Natural killer cell (primary cell): ENCODE measurements around the gene MATN1. TPM values are rescaled to one million over a fixed set of nuclear protein-coding genes. Genes with fewer than 3 reads are reported as not detected.

ENCODE experiments used
- ATAC-seq, 3 donors: fragments of 150-1000 bp in 2 of 3; fragments of 200-7000 bp in 1 of 3; cut with Tn5 transposase; 1 replicate in 1 of 3; 2 replicates in 2 of 3; pipeline ENCODE4 v1.10.0; 2021; ENCODE audit warnings: mild to moderate bottlenecking in 2 of 3, moderate library complexity in 2 of 3
- DNase-seq, 2 donors: peaks; one replicate each; pipeline versions ENCODE4 v3.0.0 to v3.0.0-alpha.2; 2013 to 2021; ENCODE audit warnings: mixed read lengths in 1 of 2
- H3K27ac ChIP-seq: one replicate; pipeline ENCODE4 v1.5.1; 2013; ENCODE audit warnings: mild to moderate bottlenecking, low read length
- H3K27me3 ChIP-seq: one replicate; pipeline ENCODE4 v1.6.1; 2013; ENCODE audit warnings: low read length; ENCODE audit not compliant: control insufficient read depth, insufficient read depth
- H3K36me3 ChIP-seq: one replicate; pipeline ENCODE4 v1.6.1; 2013; ENCODE audit warnings: low read length; ENCODE audit not compliant: control insufficient read depth, insufficient read depth
- H3K4me1 ChIP-seq: one replicate; pipeline ENCODE4 v1.6.1; 2013; ENCODE audit warnings: low read length; ENCODE audit not compliant: control insufficient read depth, insufficient read depth
- H3K4me3 ChIP-seq: one replicate; pipeline ENCODE4 v1.5.1; 2013; ENCODE audit warnings: low read length
- H3K9me3 ChIP-seq: one replicate; pipeline ENCODE4 v1.6.1; 2013; ENCODE audit warnings: low read length; ENCODE audit not compliant: control insufficient read depth, insufficient read depth
- H3K27ac Mint-ChIP-seq, 2 donors: one replicate each; pipeline ENCODE4 v1.8.0; 2022; ENCODE audit warnings: mild to moderate bottlenecking in 2 of 2, mixed read lengths in 2 of 2, moderate library complexity in 1 of 2
- H3K27me3 Mint-ChIP-seq, 2 donors: one replicate each; pipeline ENCODE4 v1.8.0; 2022; ENCODE audit warnings: low read depth in 2 of 2, mixed read lengths in 2 of 2
- H3K36me3 Mint-ChIP-seq: one replicate; pipeline ENCODE4 v1.8.0; 2022; ENCODE audit warnings: mixed read lengths
- H3K4me1 Mint-ChIP-seq, 2 donors: one replicate each; pipeline ENCODE4 v1.8.0; 2022; ENCODE audit warnings: mixed read lengths in 2 of 2
- H3K4me3 Mint-ChIP-seq: one replicate; pipeline ENCODE4 v1.8.0; 2022; ENCODE audit warnings: mild to moderate bottlenecking, moderate library complexity, mixed read lengths
- H3K9me3 Mint-ChIP-seq, 2 donors: one replicate each; pipeline ENCODE4 v1.8.0; 2022; ENCODE audit warnings: mixed read lengths in 2 of 2
- CTCF ChIP-seq: fragments of 200-600 bp; IDR thresholded peaks from one replicate; pipeline ENCODE4 v1.8.0; 2022; ENCODE audit warnings: antibody characterized with exemption
- WGBS: methylation state at CpG from one replicate; pipeline ENCODE4 v1.1.7; 2013; ENCODE audit warnings: missing lambda C conversion rate; ENCODE audit not compliant: insufficient coverage; 5-methylcytosine and 5-hydroxymethylcytosine counted together
- intact Hi-C: fragments of 100-400 bp; cut with micrococcal nuclease; formaldehyde crosslinking; loops from one replicate; pipeline ENCODE4 v1.14.2; 2022
- total RNA-seq, 4 donors: library from RNA; stranded (reverse); fragments of 120-200 nt in 1 of 4; gene quantifications; one replicate each; pipeline versions ENCODE4 v1.2.3 to v1.2.4, GENCODE V29; 2013 to 2022

The MATN1 gene
- total RNA-seq, 3 donors from 2014 or later (not counting 1 experiment from before 2014, with no cell fraction given) = 0.93 to 1.7 (median 1.2) TPM

DNA sequence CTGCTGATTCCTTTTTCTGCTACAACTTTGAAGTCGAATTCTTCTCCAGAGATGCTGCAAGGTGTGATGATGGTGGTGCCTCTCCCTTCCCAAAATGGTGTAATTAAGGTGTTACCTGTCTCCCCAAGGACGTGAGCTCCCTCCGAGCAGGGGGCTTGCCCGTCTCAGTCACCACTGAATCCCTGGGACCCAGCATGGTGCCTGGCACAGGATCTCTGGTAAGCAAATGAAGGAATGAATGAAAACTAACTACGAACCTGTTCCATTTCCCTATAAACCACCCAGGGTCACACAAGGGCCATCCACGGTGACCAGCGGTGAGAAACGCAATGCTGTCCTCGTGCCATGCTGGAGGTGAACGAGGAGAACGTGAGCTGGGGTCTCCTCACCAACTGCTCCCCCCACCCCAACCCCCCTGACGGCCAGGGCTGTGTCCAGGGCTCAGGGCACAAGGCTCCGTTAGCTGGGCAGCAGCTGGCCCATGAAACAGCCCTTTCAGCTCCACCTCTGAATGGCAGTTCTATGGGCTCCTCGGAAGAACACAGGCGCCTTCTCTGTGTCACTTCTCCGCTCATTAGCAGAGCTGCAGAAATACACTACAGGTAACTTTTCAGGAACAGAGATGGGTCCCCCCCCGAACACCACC, 2.2 kb upstream of the MATN1 start:
- no peak overlapping the region for H3K27ac Mint-ChIP-seq
- DNase-seq (no peak), ATAC-seq (no peak)
- H3K36me3 Mint-ChIP-seq = no peaks in the 10 kb centered on the region
- intact Hi-C loops = no loop called here
- TF ChIP-seq CTCF = no peak
- Histone ChIP-seq H3K9me3 (no peaks in the 10 kb centered on the region), H3K4me3 (no peak overlapping the region), H3K27me3 (no peaks in the 10 kb centered on the region), H3K4me1 (peaks cover 34% of the 10 kb centered on the region), H3K36me3 (peaks cover 5% of the 10 kb centered on the region), H3K27ac (no peak overlapping the region)
- peaks cover 21 to 29% of the 10 kb centered on the region in 2 donors for H3K4me1 Mint-ChIP-seq
- 94% methylated on average over 17 of the region's 17 CpGs for WGBS
- no peaks in the 10 kb centered on the region for H3K9me3 Mint-ChIP-seq
- no peaks in the 10 kb centered on the region for H3K27me3 Mint-ChIP-seq
- H3K4me3 Mint-ChIP-seq = no peak overlapping the region

DNA sequence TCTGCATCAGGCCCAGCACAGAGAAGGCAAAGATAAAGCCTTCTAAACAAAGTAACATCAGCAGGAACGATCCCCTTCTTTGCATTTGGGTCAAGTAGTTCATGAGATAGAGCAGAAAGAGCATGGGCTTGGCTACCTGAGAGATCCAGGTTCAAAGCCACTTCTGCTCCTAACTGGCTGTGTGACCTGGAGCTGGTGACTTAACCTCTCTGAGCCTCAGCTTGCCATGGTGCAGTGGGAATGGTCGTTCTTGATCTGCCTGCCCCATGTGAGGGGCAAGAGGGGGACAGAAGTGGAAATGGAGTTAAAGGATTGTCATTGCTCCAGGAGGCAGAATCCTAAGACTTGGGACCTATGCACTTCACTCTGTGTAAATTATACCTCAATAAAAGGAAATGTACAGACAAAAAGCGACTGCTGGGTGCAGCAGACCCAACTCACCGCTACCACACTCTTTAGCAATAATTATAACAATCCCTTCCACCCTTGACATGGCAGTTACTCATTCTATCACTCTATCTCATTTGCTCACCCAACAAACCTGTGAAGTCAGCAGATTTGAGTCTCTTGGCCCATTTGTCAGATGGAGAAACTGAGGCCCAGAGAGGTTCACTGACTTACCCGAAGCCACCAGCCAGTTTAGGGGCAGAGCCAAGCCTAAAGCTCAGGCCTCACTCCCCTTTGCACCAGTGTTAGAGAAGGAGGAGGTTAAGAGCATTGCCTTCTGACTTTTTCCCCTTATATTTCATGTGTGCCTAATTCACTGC, 1.5 kb upstream of the MATN1 start:
- intact Hi-C loops = no loop called here
- Histone ChIP-seq H3K27me3 (no peaks in the 10 kb centered on the region), H3K4me3 (no peak overlapping the region), H3K27ac (no peak overlapping the region), H3K36me3 (peaks cover 5% of the 10 kb centered on the region), H3K9me3 (no peaks in the 10 kb centered on the region), H3K4me1 (peaks cover 34% of the 10 kb centered on the region)
- DNase-seq (no peak), ATAC-seq (no peak)
- TF ChIP-seq CTCF = no peak
- Mint-ChIP-seq H3K27ac (no peak overlapping the region), H3K36me3 (no peaks in the 10 kb centered on the region), H3K4me3 (no peak overlapping the region), H3K4me1 (peaks cover 14 to 22% of the 10 kb centered on the region in 2 donors), H3K9me3 (no peaks in the 10 kb centered on the region), H3K27me3 (no peaks in the 10 kb centered on the region)
- 89% methylated on average over 5 of the region's 5 CpGs for WGBS

DNA sequence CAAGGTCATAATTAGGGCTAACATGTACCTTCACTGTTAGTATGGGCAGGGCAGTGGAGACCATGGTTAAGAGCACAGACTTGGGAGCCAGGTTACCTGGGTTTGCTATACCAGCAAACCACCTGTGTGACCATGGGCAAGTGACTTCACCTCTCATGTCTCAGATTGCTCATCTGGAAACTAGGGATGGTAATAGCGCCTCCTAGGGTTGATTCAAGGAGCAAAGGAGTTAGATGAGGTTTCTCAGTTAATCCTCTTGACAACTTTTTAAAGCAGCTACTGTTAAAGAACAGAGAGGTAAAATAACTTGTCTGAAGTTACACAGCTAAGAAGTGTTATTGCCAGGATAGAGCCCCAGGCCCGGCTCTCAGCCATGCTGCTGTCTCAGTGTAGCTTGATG, 790 bp upstream of the MATN1 start:
- H3K4me3 ChIP-seq = no peak overlapping the region
- Mint-ChIP-seq H3K9me3 (no peaks in the 10 kb centered on the region), H3K4me3 (no peak overlapping the region), H3K27me3 (no peaks in the 10 kb centered on the region), H3K27ac (no peak overlapping the region), H3K36me3 (no peaks in the 10 kb centered on the region), H3K4me1 (peaks cover 7 to 21% of the 10 kb centered on the region in 2 donors)
- no peak overlapping the region for H3K27ac ChIP-seq
- DNase-seq = peak in 1 of 2 donors; percentile 26
- no peak for TF ChIP-seq CTCF
- intact Hi-C loops = no loop called here
- no peaks in the 10 kb centered on the region for H3K27me3 ChIP-seq
- ATAC-seq = no peak
- WGBS = 92% methylated on average over 2 of the region's 2 CpGs
- peaks cover 34% of the 10 kb centered on the region for H3K4me1 ChIP-seq
- no peaks in the 10 kb centered on the region for H3K9me3 ChIP-seq
- H3K36me3 ChIP-seq = peaks cover 5% of the 10 kb centered on the region
